Measurements from ENCODE around the gene ADGRL2.
"Not testable (repeated sequence)": the region's sequence is repeated elsewhere in the genome, so short reads cannot be mapped to it uniquely, and the experiment has no call there.

ADGRL2 gene

GRCh38 chr1:81847063-81847462 is 46.3 kb downstream of the ADGRL2 start:
- DNase-seq (ENCODE audit: low read depth, low spot score) = no peak
- H3K4me1 ChIP-seq (ENCODE audit: control insufficient read depth, insufficient read depth, low read length) = no peaks in the 10 kb centered on the region
- no peak overlapping the region for H3K27ac ChIP-seq (ENCODE audit: low read length)
- no CpG with 5 or more reads among the region's 2 CpGs for WGBS (ENCODE audit: insufficient coverage, insufficient read length)
- no peak overlapping the region for H3K4me3 ChIP-seq (ENCODE audit: low read length)
- H3K36me3 ChIP-seq (ENCODE audit: control insufficient read depth, insufficient read depth, low read length) = no peaks in the 10 kb centered on the region
- no peaks in the 10 kb centered on the region for H3K9me3 ChIP-seq (ENCODE audit: control insufficient read depth, insufficient read depth, low read length)
- H3K27me3 ChIP-seq (ENCODE audit: control insufficient read depth, insufficient read depth, low read length) = no peaks in the 10 kb centered on the region

DNA sequence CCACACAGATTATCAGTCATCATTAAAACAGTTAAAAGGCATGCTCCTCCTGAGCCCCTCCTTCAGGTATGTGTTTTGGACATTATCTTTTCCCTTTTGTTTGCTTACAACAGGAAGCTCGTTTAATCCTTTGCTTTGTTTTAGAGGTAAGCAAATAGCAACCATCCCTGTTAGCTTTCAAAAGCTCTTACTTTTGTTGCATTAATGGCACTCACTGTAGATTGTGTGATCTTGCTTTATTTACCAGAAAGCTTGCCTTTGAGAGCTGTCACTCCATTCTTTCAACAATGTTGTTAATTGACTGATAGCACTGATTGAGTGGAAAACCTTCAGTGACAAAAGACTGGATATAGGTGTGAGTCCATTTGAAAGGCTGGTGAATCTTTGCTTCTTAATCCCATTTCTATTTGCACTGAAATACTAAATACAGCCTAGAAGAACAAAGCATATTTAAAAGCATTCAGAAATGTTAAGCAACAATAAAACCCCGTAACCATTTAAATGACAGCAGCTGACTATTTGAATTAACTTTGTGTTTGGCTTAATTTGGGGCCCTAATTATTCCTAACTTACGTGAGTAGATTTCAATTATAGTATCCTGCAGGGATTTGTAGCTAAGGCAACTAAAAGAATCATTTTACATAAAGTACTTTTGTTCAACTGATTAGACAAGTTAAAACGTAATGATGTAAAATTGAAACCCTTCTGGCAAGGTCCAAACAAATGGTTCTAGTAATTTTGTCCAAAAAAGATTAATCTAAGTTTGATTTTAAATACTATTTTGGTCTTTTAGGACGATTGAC is 48.3 kb downstream of the ADGRL2 start:
- Histone ChIP-seq H3K27ac (ENCODE audit: low read length) (no peak overlapping the region), H3K4me1 (ENCODE audit: control insufficient read depth, insufficient read depth, low read length) (no peaks in the 10 kb centered on the region), H3K27me3 (ENCODE audit: control insufficient read depth, insufficient read depth, low read length) (no peaks in the 10 kb centered on the region), H3K36me3 (ENCODE audit: control insufficient read depth, insufficient read depth, low read length) (no peaks in the 10 kb centered on the region; the same call in 1 of the 2 replicates), H3K9me3 (ENCODE audit: control insufficient read depth, insufficient read depth, low read length) (no peaks in the 10 kb centered on the region), H3K4me3 (ENCODE audit: low read length) (no peak overlapping the region)
- no peak for DNase-seq (ENCODE audit: low read depth, low spot score)
- no CpG with 5 or more reads among the region's 5 CpGs for WGBS (ENCODE audit: insufficient coverage, insufficient read length)

DNA sequence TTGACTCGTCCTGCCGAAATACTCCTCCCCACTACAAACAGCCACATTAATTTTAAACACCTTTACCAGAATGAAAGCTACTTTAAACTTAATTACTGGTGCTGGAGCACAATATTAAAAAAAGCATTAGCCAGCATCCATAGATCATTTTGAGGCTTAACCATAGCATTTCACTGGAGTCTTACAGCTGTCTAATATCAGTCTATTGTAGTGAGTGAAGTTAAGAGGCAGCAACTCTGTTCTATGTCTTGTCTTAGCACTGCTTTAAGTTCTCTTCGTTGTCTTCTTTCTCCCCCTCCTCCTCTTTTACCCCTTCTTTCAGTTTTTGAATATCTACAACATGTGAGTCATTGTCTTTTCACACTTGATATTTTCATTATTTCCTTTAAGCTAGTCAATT is 49.3 kb downstream of the ADGRL2 start:
- DNase-seq (ENCODE audit: low read depth, low spot score) = no peak
- WGBS (ENCODE audit: insufficient coverage, insufficient read length) = no CpG with 5 or more reads among the region's 3 CpGs
- Histone ChIP-seq H3K4me1 (ENCODE audit: control insufficient read depth, insufficient read depth, low read length) (no peaks in the 10 kb centered on the region), H3K27ac (ENCODE audit: low read length) (no peak overlapping the region), H3K9me3 (ENCODE audit: control insufficient read depth, insufficient read depth, low read length) (no peaks in the 10 kb centered on the region), H3K27me3 (ENCODE audit: control insufficient read depth, insufficient read depth, low read length) (no peaks in the 10 kb centered on the region), H3K36me3 (ENCODE audit: control insufficient read depth, insufficient read depth, low read length) (no peaks in the 10 kb centered on the region; the same call in 1 of the 2 replicates), H3K4me3 (ENCODE audit: low read length) (no peak overlapping the region)

GRCh38 chr1:81850495-81850894 is 49.8 kb downstream of the ADGRL2 start:
- Histone ChIP-seq H3K27me3 (ENCODE audit: control insufficient read depth, insufficient read depth, low read length) (no peaks in the 10 kb centered on the region), H3K9me3 (ENCODE audit: control insufficient read depth, insufficient read depth, low read length) (no peaks in the 10 kb centered on the region), H3K36me3 (ENCODE audit: control insufficient read depth, insufficient read depth, low read length) (no peaks in the 10 kb centered on the region; the same call in 1 of the 2 replicates), H3K4me1 (ENCODE audit: control insufficient read depth, insufficient read depth, low read length) (no peaks in the 10 kb centered on the region), H3K4me3 (ENCODE audit: low read length) (no peak overlapping the region), H3K27ac (ENCODE audit: low read length) (no peak overlapping the region)
- DNase-seq (ENCODE audit: low read depth, low spot score) = no peak

GRCh38 chr1:81851217-81851616 is 50.5 kb downstream of the ADGRL2 start:
- 100% methylated on average over 1 of the region's 2 CpGs for WGBS (ENCODE audit: insufficient coverage, insufficient read length)
- H3K4me3 ChIP-seq (ENCODE audit: low read length) = no peak overlapping the region
- H3K4me1 ChIP-seq (ENCODE audit: control insufficient read depth, insufficient read depth, low read length) = no peaks in the 10 kb centered on the region
- H3K9me3 ChIP-seq (ENCODE audit: control insufficient read depth, insufficient read depth, low read length) = no peaks in the 10 kb centered on the region
- H3K27me3 ChIP-seq (ENCODE audit: control insufficient read depth, insufficient read depth, low read length) = no peaks in the 10 kb centered on the region
- H3K27ac ChIP-seq (ENCODE audit: low read length) = no peak overlapping the region
- no peak for DNase-seq (ENCODE audit: low read depth, low spot score)
- no peaks in the 10 kb centered on the region; the same call in 1 of the 2 replicates for H3K36me3 ChIP-seq (ENCODE audit: control insufficient read depth, insufficient read depth, low read length)

GRCh38 chr1:81852961-81853360 is 52.2 kb downstream of the ADGRL2 start:
- no peaks in the 10 kb centered on the region for H3K27me3 ChIP-seq (ENCODE audit: control insufficient read depth, insufficient read depth, low read length)
- DNase-seq (ENCODE audit: low read depth, low spot score) = no peak
- H3K9me3 ChIP-seq (ENCODE audit: control insufficient read depth, insufficient read depth, low read length) = no peaks in the 10 kb centered on the region
- H3K36me3 ChIP-seq (ENCODE audit: control insufficient read depth, insufficient read depth, low read length) = no peaks in the 10 kb centered on the region; the same call in 1 of the 2 replicates
- H3K4me1 ChIP-seq (ENCODE audit: control insufficient read depth, insufficient read depth, low read length) = no peaks in the 10 kb centered on the region
- no CpG with 5 or more reads among the region's 4 CpGs for WGBS (ENCODE audit: insufficient coverage, insufficient read length)
- H3K27ac ChIP-seq (ENCODE audit: low read length) = no peak overlapping the region
- H3K4me3 ChIP-seq (ENCODE audit: low read length) = no peak overlapping the region

GRCh38 chr1:81867235-81867634 is 66.5 kb downstream of the ADGRL2 start:
- no peak for DNase-seq (ENCODE audit: low read depth, low spot score)
- Histone ChIP-seq H3K36me3 (ENCODE audit: control insufficient read depth, insufficient read depth, low read length) (no peaks in the 10 kb centered on the region), H3K4me1 (ENCODE audit: control insufficient read depth, insufficient read depth, low read length) (no peaks in the 10 kb centered on the region), H3K27me3 (ENCODE audit: control insufficient read depth, insufficient read depth, low read length) (no peaks in the 10 kb centered on the region), H3K4me3 (ENCODE audit: low read length) (no peak overlapping the region), H3K27ac (ENCODE audit: low read length) (no peak overlapping the region), H3K9me3 (ENCODE audit: control insufficient read depth, insufficient read depth, low read length) (no peaks in the 10 kb centered on the region)
- no CpG with 5 or more reads among the region's 1 CpG for WGBS (ENCODE audit: insufficient coverage, insufficient read length)

DNA sequence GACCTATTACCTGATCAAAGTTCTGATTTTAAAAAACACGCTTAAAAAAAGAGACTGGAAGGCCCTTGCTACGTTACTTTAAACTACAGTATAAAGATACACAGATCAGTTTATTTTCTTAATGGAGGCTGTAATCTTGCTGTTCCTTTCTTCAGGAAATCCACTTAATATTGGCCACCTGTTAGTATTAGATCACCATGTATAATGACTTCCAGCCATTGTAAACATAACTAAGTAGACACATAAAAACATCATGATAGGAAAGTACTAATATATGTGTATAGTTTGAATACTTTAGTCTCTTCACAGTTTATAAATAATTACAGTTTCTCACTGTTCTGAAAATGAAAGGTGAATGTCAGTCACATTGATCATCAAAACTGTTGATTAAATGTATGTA is 68.6 kb downstream of the ADGRL2 start:
- H3K36me3 ChIP-seq (ENCODE audit: control insufficient read depth, insufficient read depth, low read length) = no peaks in the 10 kb centered on the region
- no peak for DNase-seq (ENCODE audit: low read depth, low spot score)
- no peaks in the 10 kb centered on the region for H3K27me3 ChIP-seq (ENCODE audit: control insufficient read depth, insufficient read depth, low read length)
- H3K4me3 ChIP-seq (ENCODE audit: low read length) = no peak overlapping the region
- no peaks in the 10 kb centered on the region for H3K4me1 ChIP-seq (ENCODE audit: control insufficient read depth, insufficient read depth, low read length)
- H3K27ac ChIP-seq (ENCODE audit: low read length) = no peak overlapping the region
- H3K9me3 ChIP-seq (ENCODE audit: control insufficient read depth, insufficient read depth, low read length) = no peaks in the 10 kb centered on the region
- WGBS (ENCODE audit: insufficient coverage, insufficient read length) = no CpG with 5 or more reads among the region's 2 CpGs

- H3K4me1 ChIP-seq (ENCODE audit: control insufficient read depth, insufficient read depth, low read length); H3K36me3 ChIP-seq (ENCODE audit: control insufficient read depth, insufficient read depth, low read length); H3K27ac ChIP-seq (ENCODE audit: low read length); H3K4me3 ChIP-seq (ENCODE audit: low read length); DNase-seq (ENCODE audit: low read depth, low spot score); H3K9me3 ChIP-seq (ENCODE audit: control insufficient read depth, insufficient read depth, low read length); H3K27me3 ChIP-seq (ENCODE audit: control insufficient read depth, insufficient read depth, low read length): not testable (repeated sequence)
- no CpG with 5 or more reads among the region's 3 CpGs for WGBS (ENCODE audit: insufficient coverage, insufficient read length)
Observed at GRCh38 chr1:81871091-81871490, 70.4 kb downstream of the ADGRL2 start.

DNA sequence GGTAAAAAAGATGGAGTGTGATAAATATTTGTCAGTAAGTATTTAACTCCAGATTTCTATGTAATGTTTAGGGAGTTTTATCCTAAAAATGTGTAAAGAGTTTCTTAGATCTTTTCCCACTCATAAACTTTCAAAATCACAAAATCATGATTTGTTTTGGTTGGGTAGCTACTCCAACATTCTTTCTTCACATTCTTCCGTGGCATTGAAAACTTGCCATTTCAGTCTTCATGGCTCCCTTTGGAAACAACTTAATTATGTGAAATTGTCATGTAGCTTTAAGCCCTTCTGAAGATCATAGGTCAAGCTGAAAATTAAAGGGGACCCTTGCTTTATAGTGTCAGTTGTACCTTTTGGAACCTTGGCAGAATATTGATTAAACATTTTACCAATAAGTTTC is 73.2 kb downstream of the ADGRL2 start:
- Histone ChIP-seq H3K36me3 (ENCODE audit: control insufficient read depth, insufficient read depth, low read length) (no peaks in the 10 kb centered on the region), H3K4me3 (ENCODE audit: low read length) (no peak overlapping the region), H3K27me3 (ENCODE audit: control insufficient read depth, insufficient read depth, low read length) (no peaks in the 10 kb centered on the region), H3K9me3 (ENCODE audit: control insufficient read depth, insufficient read depth, low read length) (no peaks in the 10 kb centered on the region), H3K4me1 (ENCODE audit: control insufficient read depth, insufficient read depth, low read length) (no peaks in the 10 kb centered on the region), H3K27ac (ENCODE audit: low read length) (no peak overlapping the region)
- no peak for DNase-seq (ENCODE audit: low read depth, low spot score)
- no CpG with 5 or more reads among the region's 1 CpG for WGBS (ENCODE audit: insufficient coverage, insufficient read length)

- no peak for DNase-seq (ENCODE audit: low read depth, low spot score)
- no peaks in the 10 kb centered on the region for H3K27me3 ChIP-seq (ENCODE audit: control insufficient read depth, insufficient read depth, low read length)
- no peak overlapping the region for H3K27ac ChIP-seq (ENCODE audit: low read length)
- H3K4me3 ChIP-seq (ENCODE audit: low read length) = no peak overlapping the region
- WGBS (ENCODE audit: insufficient coverage, insufficient read length) = no CpG with 5 or more reads among the region's 1 CpG
- no peaks in the 10 kb centered on the region for H3K4me1 ChIP-seq (ENCODE audit: control insufficient read depth, insufficient read depth, low read length)
- H3K36me3 ChIP-seq (ENCODE audit: control insufficient read depth, insufficient read depth, low read length) = no peaks in the 10 kb centered on the region
- no peaks in the 10 kb centered on the region for H3K9me3 ChIP-seq (ENCODE audit: control insufficient read depth, insufficient read depth, low read length)
Observed at GRCh38 chr1:81874461-81874860, 73.7 kb downstream of the ADGRL2 start.
